CD4-positive, alpha-beta T cell treated with Interleukin-6 for 4 hours (primary cell): ENCODE results near the gene SIRPB1.
"Not testable (repeated sequence)": the region's sequence is repeated elsewhere in the genome, so short reads cannot be mapped to it uniquely, and the experiment has no call there.

ENCODE experiments used
- DNase-seq: peaks from one replicate; pipeline ENCODE4 v3.0.0-alpha.2; 2020; ENCODE audit warnings: mixed read lengths

The SIRPB1 gene

DNA sequence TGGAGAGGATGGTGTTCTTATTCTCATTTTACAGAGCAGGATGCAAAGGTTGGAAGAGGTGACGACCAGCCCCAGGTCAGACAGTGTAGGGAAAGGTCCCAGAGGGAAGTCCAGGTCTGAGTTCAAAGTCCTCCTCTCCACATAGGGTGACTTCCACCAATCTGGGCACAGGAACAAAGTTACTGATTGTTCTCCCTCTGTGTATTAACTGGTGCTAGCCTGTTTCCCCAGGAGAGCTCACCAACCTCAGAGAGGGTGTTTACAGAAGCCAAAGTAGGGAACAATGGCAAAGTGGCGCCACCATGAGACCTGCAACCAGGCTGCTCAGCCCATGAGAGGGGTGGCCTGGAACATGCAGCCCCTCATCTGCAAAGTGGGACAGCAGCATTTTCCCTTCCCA, 16.8 kb upstream of the SIRPB1 start:
- DNase-seq = no peak

DNA sequence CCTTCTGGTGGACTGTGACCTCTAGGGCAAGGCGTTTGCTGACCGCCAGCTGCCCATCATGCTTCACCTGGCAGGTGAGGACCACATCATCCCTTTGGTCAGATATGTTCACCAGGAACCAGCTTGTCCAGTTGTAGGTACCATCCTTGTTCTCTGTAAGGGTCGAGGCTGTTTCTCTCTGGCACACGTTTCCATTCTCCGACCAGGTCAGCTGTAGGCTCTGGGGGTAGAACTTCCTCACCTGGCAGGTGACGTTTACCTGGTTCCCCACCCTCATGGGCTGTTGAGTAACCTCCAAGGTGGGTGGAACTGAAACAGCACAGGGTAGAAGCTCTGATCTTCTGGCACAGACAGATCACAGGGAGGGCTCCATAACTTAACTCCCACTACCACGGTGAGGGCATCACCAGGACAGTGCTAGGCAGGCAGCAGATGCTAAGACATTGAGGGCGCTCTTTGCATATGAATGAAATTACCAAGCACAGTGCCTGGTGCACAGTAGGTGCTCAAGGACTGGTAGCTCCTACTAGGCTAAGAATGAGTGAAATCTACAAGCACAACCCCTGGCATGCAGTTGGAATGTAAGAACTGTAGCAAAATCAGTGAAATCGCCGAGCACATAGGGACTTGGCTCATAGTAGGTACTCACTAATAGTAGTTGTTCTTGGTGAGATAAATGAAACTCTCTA, 15.6 kb upstream of the SIRPB1 start:
- DNase-seq = no peak

DNA sequence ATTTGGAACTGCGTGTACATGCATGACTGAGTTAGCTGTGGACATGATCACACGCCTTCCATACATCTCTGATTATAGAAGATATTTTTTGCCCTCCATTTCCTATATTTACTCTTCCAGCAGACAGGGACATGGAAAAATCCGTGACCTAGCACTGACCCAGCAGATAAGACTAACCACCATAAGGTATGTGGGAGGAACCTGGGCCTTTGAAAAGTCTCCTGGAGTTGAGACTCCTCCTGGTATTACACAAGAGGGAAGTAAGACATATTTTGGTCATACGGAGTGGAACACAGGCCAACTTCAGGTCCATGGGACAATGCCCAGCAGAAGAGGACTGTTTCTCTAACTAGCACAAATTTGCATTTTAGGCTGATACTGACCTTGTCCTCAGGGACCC, 13.7 kb upstream of the SIRPB1 start:
- no peak for DNase-seq

DNA sequence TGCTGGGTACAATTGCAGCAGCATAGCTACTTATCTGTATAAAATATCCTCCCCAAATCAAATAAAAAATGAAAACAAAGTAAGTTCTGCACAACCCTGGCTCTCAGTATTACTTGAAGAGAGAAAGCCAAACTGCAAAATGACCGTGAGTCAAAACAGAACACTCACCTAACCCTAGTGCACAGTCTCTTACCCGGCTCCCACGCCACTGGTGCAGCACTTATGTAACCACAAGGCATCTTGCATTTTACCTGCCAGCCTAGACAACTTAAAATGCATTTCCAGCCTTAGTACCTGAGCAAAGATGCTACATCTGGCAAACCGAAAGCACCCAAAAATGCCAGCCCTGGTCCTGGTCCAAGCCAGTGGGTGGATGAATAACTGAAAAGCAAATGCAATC, 12.4 kb upstream of the SIRPB1 start:
- DNase-seq = peak; percentile 49

DNA sequence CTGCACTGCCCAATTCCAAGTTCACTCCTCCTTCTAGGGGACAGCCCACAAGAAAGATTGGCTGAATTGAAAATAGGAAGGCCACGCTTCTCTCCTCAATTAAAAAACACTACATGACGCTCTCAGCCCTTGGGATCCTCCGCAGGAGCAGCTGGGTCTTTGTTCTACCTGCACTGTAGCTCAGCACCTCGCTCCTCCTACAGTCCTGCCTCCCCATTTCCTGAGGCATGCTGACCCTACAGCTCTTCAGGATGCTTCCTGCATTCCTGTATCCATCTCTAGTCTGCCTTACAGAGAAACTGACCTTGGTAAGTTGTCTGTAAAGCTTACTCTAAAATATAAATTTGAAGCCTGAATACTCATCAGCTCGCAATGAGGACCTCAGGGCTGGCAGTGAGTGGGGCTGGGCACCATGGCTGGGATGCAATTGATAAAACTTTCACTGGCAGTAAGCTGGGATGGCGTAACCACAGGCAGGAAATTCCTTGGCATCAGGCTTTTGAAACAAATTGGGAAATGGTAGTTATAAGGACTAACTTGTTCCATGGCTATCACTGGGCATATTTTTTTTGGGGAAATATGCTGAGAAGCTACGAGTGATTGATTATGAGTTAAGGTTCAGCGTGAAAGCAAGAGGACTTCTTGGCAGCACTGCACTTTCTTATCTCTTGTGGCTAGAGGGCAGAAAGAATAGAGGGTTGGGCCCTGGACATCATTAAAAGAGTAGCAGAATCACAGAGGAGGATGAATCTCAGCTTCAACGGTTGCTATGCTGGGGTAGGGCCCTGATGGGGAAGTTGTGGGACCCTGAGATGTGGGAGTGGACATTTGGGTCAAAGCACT, 11.7 kb upstream of the SIRPB1 start:
- DNase-seq = no peak

DNA sequence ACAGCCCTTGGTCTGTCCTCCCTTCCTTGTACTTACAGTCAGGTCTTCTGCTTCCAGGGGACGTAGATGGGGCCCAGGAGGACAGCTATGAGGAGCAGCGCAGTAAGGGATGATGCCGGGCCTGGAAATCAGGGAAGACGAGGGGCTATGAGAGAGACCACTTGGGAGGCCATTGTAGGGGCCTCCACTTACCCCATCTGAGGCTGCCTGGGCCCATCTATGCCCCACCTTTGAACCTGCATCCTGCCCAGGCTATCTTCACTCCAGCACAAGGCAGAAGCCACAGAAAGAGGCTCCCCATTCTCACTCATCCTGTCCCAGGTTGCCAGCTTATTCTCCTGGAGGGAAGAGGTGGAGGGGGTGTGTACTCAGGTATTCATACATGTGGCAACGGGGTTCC, 10.4 kb upstream of the SIRPB1 start:
- no peak for DNase-seq

DNA sequence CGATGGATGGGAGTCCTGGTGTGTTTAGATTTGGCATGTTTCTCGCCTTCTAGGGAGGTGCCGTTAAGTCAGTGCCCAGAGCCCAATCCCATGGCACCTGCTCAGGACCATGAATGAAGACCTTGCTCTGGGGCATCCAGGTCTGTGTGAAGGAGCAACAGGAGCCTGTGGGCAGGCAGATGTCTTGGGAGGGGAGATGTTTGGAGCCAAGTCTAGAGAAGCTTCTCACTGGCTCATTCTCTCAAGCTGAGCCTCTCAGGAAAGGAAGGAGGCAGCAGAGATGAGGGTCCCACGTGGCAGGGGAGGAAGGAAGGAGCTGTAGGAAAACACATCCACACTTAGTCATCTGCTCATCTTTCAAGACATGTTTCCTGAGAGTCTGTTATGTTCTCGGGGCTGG, 9.5 kb upstream of the SIRPB1 start:
- no peak for DNase-seq

DNA sequence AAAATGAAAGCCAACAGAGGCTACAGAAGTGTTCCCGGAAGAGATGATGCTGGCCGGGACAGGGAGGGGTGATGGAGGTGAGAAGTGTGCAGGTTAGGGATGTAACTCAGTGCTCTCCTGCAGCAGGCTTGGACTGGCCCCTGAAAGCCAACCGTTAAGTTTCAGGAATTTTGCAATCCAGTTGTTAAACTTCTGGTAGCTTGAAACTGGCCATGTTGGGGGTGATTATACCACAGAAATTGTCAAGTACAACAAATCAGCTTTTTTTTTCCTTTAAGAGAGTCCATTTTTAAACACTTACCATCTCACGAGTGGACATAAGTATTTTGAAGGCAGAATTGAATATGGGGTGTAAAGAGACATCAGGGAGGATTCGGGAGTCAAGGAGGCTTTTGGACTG, 8.8 kb upstream of the SIRPB1 start:
- DNase-seq = no peak

DNA sequence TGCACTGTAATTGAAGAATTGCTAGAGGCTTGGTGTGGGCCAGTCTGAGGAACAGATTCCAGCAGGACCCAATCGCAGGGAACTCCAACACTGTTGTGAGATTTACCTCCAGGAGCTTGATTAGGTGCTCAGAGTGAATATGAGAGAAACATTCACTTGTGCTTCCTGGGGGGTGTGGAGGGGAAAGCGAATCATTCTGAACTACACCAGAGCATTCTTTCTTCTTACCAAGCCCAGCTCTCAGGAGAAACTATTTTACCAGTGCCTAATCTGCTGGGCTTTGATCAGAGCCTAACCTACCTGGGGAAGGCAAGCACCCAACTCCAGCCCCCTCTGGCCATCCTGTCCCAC, 7.4 kb upstream of the SIRPB1 start:
- no peak for DNase-seq

DNA sequence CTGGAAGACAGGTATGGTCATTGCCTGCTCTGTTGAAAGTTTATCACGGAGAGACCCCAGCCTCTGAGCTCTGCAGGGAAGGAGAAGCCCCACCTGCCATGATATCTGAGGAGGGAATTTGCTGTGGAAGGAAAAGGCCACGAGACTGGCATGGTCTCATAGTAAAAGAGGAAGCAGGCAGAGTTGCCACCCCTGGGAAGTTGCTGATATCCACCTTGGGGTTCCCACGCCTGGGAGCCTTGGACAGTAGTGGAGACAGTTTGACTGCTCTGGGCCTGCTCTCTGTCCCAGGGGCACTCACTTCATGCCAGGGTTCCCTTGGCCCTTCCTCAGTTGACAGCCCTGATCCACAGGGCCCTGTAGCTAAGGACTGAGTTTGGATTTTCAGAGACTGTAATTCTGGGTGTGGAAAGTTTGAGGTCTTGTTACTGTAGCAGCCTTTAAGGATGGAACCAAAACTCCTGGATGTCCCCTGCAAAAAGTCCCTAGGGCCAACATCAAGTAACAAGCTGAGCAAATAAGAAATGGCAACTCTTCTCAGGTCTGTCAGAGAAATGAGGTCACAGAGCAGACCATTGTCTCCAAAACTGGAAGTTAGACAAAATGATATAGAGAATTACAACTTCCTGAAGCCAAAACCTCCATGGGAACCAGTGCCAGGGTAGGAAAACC, 6.9 kb upstream of the SIRPB1 start:
- no peak for DNase-seq

DNA sequence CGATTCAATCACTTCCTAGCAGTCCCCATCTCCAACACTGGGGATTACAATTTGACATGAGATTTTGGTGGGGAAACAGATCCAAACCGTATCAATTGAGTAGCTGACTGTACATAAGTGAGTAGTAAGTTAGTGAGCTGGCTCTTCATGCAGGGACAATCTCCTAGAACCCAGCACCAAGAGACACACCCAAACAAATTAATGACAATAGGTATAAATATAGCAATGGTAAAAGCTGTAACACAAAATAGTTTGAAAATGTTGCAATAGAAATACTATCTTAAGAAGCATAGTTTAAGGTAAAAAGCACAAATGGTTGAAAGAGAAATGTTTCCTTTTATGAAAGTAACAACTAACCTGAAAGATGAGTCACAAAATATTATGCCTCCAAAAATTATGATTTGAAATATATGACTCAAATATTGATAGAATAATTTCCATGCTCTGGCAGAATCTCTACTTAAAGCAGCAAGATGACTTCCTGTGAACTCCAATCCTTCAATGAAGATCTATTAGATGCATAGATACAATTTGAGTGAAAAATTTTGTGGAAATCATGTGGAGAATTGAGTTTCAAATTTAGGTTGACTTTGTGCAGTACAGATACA, 5.4 kb upstream of the SIRPB1 start:
- no peak for DNase-seq

DNA sequence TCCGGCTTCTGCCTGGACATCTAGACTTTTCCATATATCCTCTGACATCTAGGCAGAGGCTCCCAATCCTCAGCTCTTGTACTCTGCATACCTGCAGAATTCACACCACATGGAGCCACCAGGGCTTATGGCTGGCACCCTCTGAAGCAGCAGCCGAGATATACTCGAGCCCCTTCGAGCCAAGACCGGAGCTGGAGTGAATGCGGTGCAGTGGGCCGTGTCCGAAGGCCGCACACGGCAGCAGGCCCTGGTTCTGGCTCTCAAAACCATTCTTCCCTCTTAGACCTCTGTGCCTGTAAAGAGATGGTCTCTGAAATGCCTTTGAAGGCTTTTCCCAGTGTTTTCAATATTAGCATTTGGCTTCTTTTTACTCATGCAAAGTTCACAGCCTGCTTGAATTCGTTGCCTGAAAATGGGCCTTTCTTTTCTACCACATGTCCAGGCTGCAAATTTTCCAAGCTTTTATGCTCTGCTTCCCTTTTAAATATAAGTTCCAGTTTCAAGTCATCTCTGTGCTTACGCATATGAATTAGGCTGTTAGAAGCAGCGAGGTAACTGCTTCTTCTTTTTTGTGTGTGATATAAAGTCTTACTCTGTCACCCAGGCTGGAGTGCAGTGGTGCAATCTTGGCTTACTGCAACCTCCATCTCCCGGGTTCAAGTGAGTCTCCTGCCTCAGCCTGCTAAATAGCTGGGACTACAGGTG, 3.8 kb upstream of the SIRPB1 start:
- no peak for DNase-seq

DNA sequence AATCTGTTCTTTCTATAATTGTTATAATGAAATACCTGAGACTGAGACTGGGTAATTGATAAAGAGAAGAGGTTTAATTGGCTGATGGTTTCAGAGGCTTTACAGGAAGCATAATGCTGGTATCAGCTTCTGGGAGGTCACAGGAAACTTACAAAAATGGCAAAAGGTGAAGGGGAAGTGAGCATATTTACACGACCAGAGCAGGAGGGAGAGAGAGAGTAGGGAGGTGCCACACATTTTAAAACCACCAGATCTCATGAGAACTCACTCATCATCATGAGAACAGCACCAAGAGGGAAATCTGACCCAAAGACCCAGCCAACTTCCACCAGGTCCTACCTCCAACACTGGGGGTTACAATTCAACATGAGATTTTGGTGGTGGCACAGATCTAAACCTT, 2.6 kb upstream of the SIRPB1 start:
- peak; percentile 31 for DNase-seq

DNA sequence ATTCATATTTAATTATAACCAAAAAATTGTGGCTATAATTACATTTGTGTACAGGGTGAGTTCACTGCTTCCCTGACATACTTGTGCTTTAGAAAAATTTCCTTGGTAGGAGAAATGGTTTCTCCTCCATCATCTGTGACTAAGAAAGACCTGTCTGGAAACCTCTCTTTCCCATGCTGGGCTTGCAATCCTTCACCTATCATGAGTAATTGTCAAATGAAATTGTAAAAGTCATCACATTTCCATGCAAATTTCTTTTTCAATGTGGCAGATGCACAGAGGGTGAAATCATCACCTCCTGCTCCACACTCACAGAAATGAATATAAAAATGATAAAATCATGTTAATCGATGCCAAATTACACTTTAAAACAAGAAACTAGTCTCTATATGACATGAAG, 1.5 kb upstream of the SIRPB1 start:
- DNase-seq = no peak

DNA sequence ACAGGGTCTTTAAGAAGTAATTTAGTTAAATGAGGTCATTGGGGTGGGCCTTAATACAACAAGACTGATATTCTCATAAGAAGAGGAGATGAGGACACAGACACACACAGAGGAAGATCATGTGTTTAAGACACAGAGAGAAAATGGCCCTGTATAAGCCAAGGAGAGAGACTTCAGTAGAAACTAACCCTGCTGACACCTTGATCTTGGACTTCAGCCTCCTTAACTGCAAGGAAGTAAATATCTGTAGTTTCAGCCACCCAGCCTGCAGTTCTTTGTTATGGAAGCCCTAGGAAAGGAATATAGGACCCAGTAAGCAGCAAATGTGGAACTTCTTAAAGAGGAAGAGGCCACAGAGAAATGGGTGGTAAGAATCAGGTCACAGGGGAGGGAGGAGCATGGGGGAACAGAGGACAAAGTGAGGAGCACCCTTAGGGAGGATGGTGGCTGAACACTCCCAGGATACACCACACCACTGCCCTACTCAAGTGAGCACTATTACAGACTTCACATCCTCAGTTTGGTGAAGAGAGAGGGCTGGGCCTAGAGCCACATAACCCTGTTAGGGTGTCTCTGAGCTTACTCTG, 762 bp downstream of the SIRPB1 start:
- DNase-seq = no peak

DNA sequence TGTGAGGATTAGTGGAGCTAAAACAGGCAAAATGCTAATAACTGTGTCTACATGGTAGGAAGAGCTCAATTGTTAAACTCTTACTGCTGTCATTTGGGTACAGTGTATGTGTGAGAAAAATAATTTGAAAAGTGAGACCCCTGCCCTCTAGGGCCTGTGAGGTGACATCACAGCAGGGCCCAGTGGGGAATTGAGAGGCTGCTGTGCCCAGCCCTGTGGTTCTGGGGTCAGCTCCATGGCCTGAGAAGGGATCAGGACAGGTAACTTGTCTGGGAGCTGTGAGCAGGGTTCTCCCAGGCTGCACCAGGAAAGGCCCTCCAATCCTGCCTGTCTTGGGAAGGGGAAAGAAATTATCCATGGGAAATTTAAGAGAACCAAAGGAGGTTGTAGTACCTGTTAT, 1.3 kb downstream of the SIRPB1 start:
- no peak for DNase-seq

DNA sequence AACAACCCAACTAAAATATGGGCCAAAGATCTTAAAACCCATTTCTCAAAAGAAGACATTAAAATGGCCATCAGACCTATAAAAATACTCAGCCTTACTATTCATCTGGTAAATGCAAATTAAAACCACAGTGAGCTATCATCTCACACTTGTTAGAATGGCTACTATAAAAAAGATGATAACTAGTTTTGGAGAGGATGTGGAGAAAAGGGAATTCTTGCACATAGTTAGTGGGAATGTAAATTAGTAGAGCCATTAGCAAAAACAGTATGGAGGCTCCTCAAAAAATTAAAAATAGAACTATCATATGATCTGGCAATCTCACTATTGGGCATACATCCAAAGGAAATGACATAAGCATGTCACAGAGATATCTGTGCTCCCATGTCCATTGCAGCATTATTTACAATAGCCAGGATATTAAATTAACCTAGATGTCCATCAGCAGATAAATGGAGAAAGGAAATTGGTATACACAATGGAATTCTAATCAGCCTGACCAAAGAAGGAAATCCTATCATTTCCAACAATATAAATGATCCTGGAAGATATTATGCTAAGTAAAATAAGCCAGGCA, 2.9 kb downstream of the SIRPB1 start:
- DNase-seq = no peak

DNA sequence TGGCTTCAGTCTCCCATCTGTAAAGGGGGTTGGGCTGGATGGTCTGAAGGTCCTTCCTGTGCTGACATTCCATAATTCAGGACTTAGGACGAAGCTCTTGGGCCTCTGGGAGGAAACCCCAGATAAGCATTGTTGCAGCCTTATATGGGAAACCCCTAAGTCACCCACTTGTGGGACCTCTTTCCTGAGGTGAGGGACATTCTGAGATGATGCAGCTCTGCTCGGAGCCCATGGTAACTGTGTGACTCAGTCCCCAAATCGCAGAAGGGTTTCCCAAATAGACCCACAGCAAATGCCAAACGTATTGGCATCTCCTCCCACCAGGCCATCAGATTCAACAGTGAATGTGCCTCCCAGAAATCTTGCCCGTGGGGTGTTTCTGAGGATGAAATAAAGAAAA, 9.4 kb downstream of the SIRPB1 start:
- DNase-seq = not testable (repeated sequence)

DNA sequence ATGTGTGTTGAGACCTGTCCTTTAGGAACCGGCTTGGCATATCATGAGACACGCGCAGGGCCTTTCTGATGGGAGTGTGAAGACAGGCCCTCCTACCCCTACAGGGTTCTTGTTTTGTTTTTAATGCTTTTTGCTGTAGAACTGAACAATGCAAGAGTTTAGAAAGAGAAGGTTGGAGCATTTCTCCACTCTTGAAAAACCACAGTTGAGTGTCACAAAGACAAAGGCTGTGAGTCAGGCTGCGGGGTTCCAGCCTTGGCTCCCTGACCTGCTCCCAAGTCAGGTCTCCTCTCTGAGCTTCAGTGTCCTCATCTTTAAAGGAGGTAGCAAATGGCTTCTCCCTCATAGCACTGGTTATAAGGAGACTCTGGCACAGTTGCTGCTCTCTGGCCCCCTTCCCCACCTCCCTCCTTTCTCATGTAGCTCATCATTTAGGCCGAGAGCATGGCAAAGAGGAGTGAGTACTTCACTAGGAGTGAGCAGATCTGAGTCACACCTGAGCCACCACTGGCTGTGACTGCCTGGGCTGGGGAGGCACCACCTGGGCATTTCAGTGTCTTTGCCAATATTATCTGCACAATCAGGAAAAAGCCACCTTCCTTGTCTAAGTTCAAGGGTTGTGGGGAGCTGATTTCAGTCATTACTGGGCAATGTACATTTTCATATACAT, 11.0 kb downstream of the SIRPB1 start:
- not testable (repeated sequence) for DNase-seq

DNA sequence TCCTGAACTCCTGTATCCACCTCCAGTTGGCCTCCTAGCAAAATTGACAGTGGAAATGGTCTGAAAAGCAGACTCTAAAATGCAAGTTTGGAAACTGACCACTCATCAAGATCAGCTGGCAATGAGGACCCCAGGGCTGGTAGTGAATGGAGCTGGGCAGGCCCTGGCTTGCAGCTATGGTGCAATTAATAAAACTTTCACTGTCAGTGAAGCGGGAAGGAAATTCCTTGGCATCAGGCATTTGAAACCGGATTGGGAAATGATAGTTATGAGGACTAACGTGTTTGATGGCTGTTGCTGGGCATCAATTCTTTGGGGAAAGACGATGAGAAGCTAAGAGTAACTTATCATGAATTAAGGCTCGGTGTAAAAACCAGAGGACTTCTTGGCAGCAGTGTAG, 19.1 kb downstream of the SIRPB1 start:
- no peak for DNase-seq

DNA sequence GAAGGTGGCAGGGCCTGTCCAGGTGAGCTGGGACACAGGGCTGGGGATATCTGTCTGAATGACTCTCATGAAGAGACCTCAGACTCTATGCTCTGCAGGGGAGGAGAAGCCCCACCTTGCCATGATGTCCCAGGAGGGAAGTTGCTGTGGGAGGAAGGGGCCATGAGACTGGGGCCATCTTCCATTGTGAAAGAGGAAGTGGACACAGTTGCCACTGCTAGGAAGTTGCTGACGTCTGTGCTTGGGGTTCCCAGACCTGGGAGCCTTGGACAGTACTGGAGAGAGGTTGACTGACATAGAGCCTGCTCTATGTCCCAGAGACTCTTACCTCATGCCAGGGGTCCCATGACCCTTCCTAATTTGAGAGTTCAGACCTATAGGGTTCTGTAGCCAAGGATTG, 24.5 kb downstream of the SIRPB1 start:
- no peak for DNase-seq
